Neural progenitor cell (in vitro differentiated cells): ENCODE results near the gene MAPRE3.

Source experiments
- CTCF ChIP-seq: fragments of 200-600 bp; sonication (generic); IDR thresholded peaks from 2 replicates; pipeline ENCODE4 v1.5.1; 2017; ENCODE audit warnings: antibody characterized with exemption, mild to moderate bottlenecking
- EZH2 ChIP-seq: fragments of 200-600 bp; sonication (generic); IDR thresholded peaks from 2 replicates; pipeline ENCODE4 v1.6.1; 2017; ENCODE audit warnings: antibody characterized with exemption, mild to moderate bottlenecking, moderate library complexity

DNA sequence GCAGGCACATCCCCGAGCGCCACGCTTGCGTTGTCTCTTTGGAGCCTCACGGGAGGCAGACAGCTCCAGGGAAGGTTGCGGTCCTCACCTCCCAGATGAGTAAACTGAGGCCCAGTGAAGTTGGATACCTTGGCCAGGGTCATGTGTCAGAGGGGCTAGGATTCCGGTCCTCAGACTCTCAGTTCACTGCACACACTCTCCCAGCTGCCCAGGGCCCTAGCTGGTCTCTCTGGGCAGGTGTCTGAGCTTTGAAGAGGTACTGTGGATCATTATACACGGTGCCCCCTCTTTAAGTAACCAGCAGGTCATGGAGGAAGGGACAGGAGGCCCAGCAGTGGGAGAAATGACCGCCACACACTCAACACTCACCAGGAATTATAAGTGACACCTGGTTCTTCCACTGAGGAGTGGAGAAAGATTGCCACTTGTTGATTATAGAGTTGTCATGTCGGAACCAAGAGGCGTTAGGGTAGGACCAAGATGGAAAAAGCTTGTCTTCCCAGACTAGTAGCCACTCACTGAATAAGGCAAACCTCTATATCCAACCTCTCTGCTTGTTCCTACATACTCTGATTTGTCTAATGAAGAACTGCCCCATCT, 62.9 kb downstream of the MAPRE3 start:
- TF ChIP-seq CTCF (no peak), EZH2 (no peak)
